GM21381 (cell line): Measurements from ENCODE around the gene PARP16.

ENCODE experiments used
- ATAC-seq: cut with Tn5 transposase; IDR thresholded peaks from one replicate; pipeline ENCODE4 v1.9.1; 2021; ENCODE audit warnings: mild to moderate bottlenecking, moderate library complexity; ENCODE audit not compliant: unreplicated experiment

The PARP16 gene

GRCh38 chr15:65208647-65209046, 78.0 kb downstream of the PARP16 start:
- no peak for ATAC-seq
